ENCODE measurements around the gene PDXK. TPM values are rescaled to one million over a fixed set of nuclear protein-coding genes. Genes with fewer than 3 reads are reported as not detected.
A peak's percentile ranks its signal among the peaks of the same experiment; 100 is the strongest.

The PDXK gene
- total and polyA plus RNA-seq, 2 donors from 2014 or later: 122 to 210 TPM

DNA sequence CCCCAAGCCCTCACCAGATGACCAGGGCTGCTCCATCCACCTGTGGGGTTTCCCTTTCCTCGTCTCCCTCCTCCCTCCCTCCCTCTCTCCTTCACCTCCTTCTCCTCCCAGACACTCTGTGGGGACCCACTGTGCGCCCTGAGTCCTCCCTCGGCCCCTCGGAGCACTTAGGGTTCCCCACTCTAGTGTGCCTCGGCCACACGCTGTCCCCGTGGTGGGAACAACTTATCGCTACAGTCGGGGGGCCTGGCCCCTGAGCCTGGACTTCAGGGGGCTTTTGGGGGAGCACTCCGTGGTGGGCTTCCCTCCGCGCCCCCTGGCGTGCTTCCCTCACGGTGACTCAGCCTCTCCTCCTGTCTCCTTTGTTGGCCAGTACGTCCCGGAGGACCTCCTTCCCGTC, 29.7 kb downstream of the PDXK start:
- H3K4me1 ChIP-seq (ENCODE audit: control insufficient read depth in 2 of 3, insufficient read depth in 2 of 3, low read depth in 1 of 3, low read length in 3 of 3): no peaks in the 10 kb centered on the region
- intact Hi-C loops (cut with DNase I): no loop called here
- no peak overlapping the region for H3K27ac ChIP-seq (ENCODE audit: low read depth in 2 of 2, low read length in 2 of 2)
- H3K27me3 ChIP-seq (ENCODE audit: control insufficient read depth, insufficient read depth, low read length): no peaks in the 10 kb centered on the region
- peaks cover 10 to 62% (median 25%) of the 10 kb centered on the region in 3 donors for H3K36me3 ChIP-seq (ENCODE audit: control insufficient read depth in 2 of 3, insufficient read depth in 3 of 3, low read length in 3 of 3)
- DNase-seq: no peak
- FAIRE-seq: no peak
- H3K4me3 ChIP-seq (ENCODE audit: low read length in 3 of 3): no peak overlapping the region
- no peak overlapping the region for H3K9ac ChIP-seq (ENCODE audit: low read length in 3 of 3)
- H3K9me3 ChIP-seq (ENCODE audit: control insufficient read depth in 2 of 3, insufficient read depth in 1 of 3, low read length in 3 of 3): no peaks in the 10 kb centered on the region
- TF ChIP-seq CTCF (IDR thresholded peaks at IDR 0.05; ENCODE audit: borderline replicate concordance, extremely low read depth, insufficient read depth): no peak

DNA sequence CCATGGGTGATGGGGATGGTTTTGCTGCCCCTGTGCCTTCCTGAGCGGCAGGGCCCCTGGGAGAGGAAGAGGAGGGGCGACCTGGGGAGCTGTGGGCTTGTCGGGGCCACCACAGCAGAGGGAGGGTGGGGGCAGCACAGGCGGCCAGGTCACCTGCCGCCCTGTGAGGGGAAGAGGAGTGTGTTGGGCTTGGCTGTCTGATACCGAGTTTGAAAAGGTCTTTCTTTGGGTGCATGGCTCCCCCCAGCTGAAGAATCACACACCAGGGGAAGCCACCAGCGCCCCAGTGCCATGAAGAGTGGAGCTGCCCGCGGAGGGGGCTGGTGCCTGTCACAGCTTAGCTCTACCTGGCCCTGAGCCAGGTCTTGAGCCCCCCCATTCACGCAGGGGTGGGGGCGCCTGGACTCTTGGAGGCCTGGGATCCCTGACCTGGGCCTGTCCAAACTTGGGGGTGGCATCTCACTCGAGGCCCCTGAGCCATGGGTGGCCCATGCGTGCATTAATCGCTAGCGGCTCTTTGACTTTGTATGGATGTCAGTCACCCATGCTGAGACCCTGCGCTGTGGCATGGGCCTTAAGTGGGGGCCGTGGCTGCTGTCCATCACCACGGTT, 30.8 kb downstream of the PDXK start:
- Histone ChIP-seq H3K27me3 (ENCODE audit: control insufficient read depth, insufficient read depth, low read length) (no peaks in the 10 kb centered on the region), H3K4me3 (ENCODE audit: low read length in 3 of 3) (no peak overlapping the region), H3K27ac (ENCODE audit: low read depth in 2 of 2, low read length in 2 of 2) (no peak overlapping the region), H3K9me3 (ENCODE audit: control insufficient read depth in 2 of 3, insufficient read depth in 1 of 3, low read length in 3 of 3) (no peaks in the 10 kb centered on the region), H3K36me3 (ENCODE audit: control insufficient read depth in 2 of 3, insufficient read depth in 3 of 3, low read length in 3 of 3) (peaks cover 6 to 60% (median 23%) of the 10 kb centered on the region in 3 donors), H3K9ac (ENCODE audit: low read length in 3 of 3) (no peak overlapping the region), H3K4me1 (ENCODE audit: control insufficient read depth in 2 of 3, insufficient read depth in 2 of 3, low read depth in 1 of 3, low read length in 3 of 3) (no peaks in the 10 kb centered on the region)
- intact Hi-C loops (cut with DNase I): no loop called here
- TF ChIP-seq CTCF (IDR thresholded peaks at IDR 0.05; ENCODE audit: borderline replicate concordance, extremely low read depth, insufficient read depth): no peak
- no peak for FAIRE-seq
- DNase-seq: peak in 1 of 5 donors; percentile 74

DNA sequence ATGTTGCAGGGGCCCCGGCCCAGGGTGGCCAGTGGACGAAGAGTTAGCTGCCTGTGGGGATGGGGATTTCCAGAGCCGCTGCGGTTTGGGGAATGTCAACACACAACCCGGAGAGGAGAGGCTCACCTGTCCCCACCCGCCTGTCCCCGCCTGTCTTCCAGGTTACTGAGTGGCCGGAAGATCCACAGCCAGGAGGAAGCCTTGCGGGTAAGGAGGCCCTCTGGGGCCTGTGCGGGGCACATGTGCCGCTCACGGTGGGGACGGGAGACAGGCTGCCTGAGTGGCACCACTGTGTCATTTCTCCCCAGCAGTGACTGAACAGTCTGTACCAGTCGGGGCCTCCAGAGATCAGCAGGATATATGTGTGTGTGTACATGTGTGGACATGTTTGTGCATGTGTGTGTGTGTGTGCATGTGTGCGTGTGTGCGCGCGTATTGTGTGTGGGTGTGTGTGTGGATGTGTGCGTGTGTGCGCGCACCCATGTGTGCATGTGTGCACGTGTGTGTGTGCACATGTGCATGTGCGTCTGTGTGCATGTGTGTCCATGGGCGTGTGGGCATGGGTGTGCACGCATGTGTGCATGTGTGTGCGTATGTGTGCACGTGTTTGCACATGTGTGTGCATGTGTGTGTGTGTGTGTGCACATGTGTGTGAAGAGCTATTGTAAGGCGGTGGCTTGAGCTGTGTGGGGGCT, 31.6 kb downstream of the PDXK start:
- Histone ChIP-seq H3K27me3 (ENCODE audit: control insufficient read depth, insufficient read depth, low read length) (no peaks in the 10 kb centered on the region), H3K4me1 (ENCODE audit: control insufficient read depth in 2 of 3, insufficient read depth in 2 of 3, low read depth in 1 of 3, low read length in 3 of 3) (no peaks in the 10 kb centered on the region), H3K9ac (ENCODE audit: low read length in 3 of 3) (no peak overlapping the region), H3K9me3 (ENCODE audit: control insufficient read depth in 2 of 3, insufficient read depth in 1 of 3, low read length in 3 of 3) (no peaks in the 10 kb centered on the region), H3K36me3 (ENCODE audit: control insufficient read depth in 2 of 3, insufficient read depth in 3 of 3, low read length in 3 of 3) (peaks cover 5 to 64% (median 21%) of the 10 kb centered on the region in 3 donors), H3K27ac (ENCODE audit: low read depth in 2 of 2, low read length in 2 of 2) (no peak overlapping the region), H3K4me3 (ENCODE audit: low read length in 3 of 3) (no peak overlapping the region)
- DNase-seq (no peak), FAIRE-seq (no peak)
- no peak for TF ChIP-seq CTCF (IDR thresholded peaks at IDR 0.05; ENCODE audit: borderline replicate concordance, extremely low read depth, insufficient read depth)
- intact Hi-C loops (cut with DNase I): no loop called here

Measured in kidney (tissue), 14 donors.